PC-3 (cell line): ENCODE data around the gene NOXRED1.

Source experiments
- EZH2 ChIP-seq: fragments of 300-600 bp; sonication (generic); IDR thresholded peaks from one replicate; pipeline ENCODE4 v1.6.1; 2017; ENCODE audit warnings: antibody characterized with exemption, mild to moderate bottlenecking, low read length; ENCODE audit not compliant: unreplicated experiment
- TF ChIP-seq, protein P1 (sequence below): fragments of 300-600 bp; sonication (generic); conservative IDR thresholded peaks from 2 replicates; pipeline ENCODE4 v1.5.1; 2017; ENCODE audit warnings: antibody characterized with exemption, low read depth, mild to moderate bottlenecking, low read length

DNA sequence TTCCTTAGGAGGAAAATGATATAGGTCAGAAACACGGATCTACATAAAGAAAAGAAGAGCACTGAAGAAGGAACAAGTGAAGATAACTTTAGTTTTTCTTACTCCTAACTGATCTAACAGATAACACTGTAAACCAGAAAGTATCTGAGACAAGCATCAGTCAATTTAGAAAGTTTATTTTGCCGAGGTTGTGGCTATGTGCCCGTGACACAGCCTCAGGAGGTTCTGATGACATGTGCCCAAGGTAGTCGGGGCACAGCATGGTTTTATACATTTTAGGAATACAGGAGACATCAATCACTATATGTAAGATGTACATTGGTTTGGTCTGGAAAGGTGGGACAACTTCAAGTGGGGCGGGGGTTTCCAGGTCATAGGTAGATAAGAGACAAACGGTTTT lies 23.1 kb downstream of the NOXRED1 start:
- TF ChIP-seq, protein P1, sequence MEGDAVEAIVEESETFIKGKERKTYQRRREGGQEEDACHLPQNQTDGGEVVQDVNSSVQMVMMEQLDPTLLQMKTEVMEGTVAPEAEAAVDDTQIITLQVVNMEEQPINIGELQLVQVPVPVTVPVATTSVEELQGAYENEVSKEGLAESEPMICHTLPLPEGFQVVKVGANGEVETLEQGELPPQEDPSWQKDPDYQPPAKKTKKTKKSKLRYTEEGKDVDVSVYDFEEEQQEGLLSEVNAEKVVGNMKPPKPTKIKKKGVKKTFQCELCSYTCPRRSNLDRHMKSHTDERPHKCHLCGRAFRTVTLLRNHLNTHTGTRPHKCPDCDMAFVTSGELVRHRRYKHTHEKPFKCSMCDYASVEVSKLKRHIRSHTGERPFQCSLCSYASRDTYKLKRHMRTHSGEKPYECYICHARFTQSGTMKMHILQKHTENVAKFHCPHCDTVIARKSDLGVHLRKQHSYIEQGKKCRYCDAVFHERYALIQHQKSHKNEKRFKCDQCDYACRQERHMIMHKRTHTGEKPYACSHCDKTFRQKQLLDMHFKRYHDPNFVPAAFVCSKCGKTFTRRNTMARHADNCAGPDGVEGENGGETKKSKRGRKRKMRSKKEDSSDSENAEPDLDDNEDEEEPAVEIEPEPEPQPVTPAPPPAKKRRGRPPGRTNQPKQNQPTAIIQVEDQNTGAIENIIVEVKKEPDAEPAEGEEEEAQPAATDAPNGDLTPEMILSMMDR = no peak
- no peak for TF ChIP-seq EZH2
